Glomerular visceral epithelial cell (primary cell): ENCODE data around the gene EEPD1.
"Not testable (repeated sequence)": the region's sequence is repeated elsewhere in the genome, so short reads cannot be mapped to it uniquely, and the experiment has no call there.

ENCODE experiments used
- DNase-seq: peaks from one replicate; pipeline ENCODE4 v3.0.0-alpha.2; 2016; ENCODE audit errors: extremely low spot score

Gene EEPD1

GRCh38 chr7:36152756-36153570 lies at the start of gene EEPD1:
Gene EEPD1, plus strand, starts transcription at chr7:36153254. Its CDS starts 1,071 bp downstream, at chr7:36154325.
- DNase-seq: peak; percentile 99

DNA sequence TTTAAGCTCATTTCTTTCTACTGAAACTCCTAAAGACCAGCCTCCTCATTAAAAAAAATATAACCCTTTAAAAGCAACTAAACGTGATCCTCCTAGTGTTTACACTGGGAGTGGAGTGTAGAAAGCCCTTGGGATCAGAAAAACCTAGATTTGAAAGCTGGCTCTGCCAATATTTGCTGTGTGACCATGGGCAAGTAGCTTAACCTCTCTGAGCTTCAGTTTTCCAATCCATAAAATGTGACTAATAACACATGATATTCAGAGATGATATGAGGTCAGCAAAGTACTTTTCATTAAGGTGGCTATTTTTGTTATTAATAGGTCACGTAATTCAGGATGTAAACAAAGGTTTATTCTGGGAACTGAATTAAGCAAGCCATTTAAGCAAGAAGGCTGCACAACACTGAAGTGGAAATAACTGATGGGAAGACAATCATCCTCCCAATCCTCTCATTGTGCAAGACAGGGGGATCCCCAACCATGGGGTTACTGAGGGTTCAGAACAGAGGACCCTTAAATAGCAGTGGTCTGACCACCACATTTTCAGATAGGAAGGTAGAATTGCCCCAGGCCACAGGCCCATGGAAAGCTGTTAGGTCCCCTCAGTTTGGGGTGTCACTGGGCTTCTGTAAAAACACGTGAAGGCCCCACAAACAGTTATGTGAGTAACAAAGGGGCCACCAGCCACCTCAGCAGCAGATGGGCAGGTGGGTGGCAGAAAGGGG lies 49.1 kb upstream of the EEPD1 start:
- no peak for DNase-seq

- DNase-seq: not testable (repeated sequence)
Observed at GRCh38 chr7:36106972-36107908, 45.8 kb upstream of the EEPD1 start.

- DNase-seq: no peak
Observed at GRCh38 chr7:36107926-36108631, 45.0 kb upstream of the EEPD1 start.

GRCh38 chr7:36109013-36109627 lies 43.9 kb upstream of the EEPD1 start:
- DNase-seq: no peak

DNA sequence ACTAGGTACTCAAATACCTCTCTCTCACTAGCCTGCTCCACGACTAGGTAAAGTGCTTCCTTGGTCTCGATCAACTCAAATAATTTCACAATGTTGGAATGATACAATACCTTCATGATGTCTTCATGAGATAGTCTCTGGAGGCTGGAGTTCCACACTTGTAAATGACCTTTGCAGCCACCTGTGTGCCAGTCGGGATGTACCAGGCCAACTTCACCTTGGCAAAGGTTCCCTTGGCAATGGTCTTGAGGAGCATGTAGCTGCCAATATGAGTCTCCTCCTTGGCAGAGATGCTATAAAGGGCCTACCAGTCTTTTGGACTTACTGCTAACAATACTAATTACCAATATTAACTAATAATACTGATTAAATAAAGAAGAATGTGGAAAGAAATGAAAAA lies 42.5 kb upstream of the EEPD1 start:
- no peak for DNase-seq

DNA sequence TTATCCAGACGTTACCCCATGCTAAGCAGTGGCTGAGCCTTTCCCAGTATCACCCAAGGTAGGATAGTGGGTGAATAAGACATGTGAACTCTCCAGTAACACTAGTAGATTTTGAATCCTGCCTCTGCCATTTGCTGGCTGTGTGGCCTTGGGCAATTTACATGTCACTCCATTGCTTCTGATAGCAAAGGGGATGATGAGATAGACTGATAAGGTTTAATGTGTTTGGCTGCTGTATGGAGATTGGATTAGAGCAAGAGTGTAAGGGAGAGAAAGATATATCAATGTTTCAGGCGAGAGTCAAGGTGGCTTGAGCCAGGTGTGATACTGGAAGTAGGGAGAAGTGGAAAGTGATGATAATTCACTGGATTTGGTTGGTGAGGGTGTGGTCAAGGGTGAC lies 40.1 kb upstream of the EEPD1 start:
- DNase-seq: no peak

- no peak for DNase-seq
Observed at GRCh38 chr7:36114355-36114754, 38.7 kb upstream of the EEPD1 start.

DNA sequence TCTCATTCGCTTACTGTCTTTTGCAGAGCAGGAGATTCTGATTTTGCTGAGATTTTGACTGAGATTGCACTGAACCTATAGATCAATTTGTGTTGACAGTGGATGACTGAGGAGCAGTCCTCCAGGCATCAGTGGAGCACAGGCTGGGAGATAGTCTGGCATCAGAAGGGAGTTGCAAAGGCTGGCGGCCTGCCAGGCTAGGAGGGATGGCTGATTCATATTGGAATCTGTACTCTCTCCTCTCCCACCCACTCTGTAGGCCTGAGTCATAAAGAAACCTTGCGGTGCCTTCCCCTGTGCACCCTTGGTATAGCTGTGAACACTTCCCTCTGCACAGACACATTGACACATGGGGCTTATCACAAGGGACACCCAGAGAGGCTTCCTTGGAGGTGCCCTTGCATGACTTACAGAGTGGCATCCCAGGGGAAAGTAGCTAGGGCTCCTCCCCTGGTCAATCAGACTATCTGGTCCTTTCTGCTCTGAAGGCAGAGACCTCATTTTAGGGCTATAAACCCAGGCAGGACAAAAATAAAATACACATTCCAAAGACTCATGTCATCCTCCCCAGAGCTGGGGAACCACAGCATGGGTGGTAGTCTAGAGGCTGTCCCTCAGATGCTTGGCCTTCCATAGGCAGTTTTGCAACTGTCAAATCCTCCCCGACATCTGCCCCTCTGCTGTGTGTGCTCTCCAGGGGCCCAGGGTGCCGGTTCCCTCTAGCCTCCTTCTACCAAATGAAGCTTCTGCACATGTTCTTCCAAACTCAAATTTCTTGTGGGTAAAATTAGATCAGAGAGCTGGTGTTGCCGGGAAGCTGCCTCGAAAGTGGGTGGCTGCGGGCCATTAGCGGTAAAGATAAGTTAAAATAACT lies 37.4 kb upstream of the EEPD1 start:
- DNase-seq: peak; percentile 96

- DNase-seq: peak; percentile 18
Observed at GRCh38 chr7:36116347-36117202, 36.5 kb upstream of the EEPD1 start.

DNA sequence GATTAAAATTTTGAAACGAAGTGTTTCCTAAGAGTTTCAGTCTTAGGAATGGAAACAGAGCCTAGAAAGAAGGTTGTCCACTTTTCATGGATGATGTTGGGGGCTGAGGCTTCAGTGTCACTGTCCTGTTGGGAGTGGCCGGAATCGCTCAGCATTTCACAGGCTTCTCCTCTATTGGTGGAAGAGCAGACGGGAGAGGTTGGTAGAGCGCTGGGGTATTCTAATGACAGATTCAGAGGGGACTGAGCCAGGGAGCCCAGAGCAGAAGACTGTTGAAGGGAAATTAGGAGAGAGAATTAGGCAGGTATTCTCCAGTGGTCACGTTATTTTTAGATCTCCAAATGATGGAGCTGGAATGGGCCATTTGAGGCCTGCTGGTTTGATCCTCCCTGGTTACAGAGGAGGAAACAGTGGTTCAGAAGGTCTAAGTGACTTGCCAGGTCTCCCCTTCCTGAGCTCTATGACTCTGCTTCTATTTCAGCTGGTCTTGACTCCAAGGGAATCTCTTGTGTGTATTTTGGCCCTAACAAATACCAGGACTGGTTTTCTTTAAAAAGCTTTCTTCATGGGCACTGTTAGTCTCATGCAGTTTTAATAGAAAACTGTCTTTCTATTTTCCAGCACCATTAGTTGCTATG lies 35.7 kb upstream of the EEPD1 start:
- DNase-seq: no peak

GRCh38 chr7:36118344-36118743 lies 34.7 kb upstream of the EEPD1 start:
- no peak for DNase-seq

DNA sequence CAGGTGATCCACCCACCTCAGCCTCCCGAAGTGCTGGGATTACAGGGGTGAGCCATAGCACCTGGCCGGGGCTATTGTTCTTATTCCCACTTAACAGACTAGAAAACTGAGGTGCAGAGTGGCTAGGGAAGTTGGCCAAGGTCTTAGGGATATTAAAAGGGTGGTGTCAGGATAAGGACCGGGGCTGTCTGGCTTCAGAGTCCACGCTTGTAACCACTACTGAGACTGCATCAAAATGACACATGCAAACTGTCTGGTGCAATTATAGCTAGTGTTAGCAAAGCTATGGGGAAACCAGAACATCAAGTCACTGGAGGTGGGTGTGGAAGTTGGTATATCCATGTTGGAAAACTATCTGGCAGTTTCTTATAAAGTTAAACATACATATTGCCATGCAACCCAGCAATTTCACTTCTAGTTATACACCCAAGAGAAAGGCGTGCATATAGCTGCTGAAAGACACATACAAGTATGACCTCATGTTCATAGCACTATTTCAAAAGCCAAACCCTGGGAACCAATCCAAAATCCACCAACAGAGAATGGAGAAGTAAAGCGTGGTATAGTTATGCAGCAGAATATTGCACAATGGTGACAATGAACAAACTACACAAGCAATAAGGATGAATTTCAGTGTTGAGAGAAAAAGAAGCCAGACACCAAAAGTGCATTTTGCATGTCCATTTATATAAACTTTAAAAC lies 33.9 kb upstream of the EEPD1 start:
- DNase-seq: peak; percentile 82

DNA sequence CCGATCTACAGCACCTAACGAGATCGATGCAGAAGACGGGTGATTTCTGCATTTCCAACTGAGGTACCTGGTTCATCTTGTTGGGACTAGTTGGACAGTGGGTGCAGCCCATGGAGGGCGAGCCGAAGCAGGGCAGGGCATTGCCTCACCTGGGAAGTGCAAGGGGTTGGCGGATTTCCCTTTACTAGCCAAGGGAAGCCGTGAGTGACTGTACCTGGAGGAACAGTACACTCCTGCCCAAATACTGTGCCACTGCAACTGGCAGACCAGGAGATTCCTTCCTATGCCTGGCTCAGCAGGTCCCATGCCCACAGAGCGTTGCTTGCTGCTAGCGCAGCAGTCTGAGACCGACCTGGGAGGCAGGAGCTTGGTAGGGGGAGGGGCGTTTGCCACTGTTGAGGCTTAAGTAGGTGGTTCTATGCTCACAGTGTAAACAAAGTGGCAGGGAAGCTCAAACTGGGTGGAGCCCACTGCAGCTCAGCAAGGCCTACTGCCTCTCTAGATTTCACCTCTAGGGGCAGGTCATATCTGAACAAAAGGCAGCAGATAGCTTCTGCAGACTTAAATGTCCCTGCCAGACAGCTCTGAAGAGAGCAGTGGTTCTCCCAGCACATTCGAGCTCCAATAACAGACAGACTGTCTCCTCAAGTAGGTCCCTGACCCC lies 32.9 kb upstream of the EEPD1 start:
- not testable (repeated sequence) for DNase-seq

GRCh38 chr7:36125630-36126029 lies 27.4 kb upstream of the EEPD1 start:
- not testable (repeated sequence) for DNase-seq

GRCh38 chr7:36127075-36127740 lies 25.8 kb upstream of the EEPD1 start:
- no peak for DNase-seq
